ENCODE data around the gene SNED1.
"Not testable (repeated sequence)": the region's sequence is repeated elsewhere in the genome, so short reads cannot be mapped to it uniquely, and the experiment has no call there.

SNED1 gene

DNA sequence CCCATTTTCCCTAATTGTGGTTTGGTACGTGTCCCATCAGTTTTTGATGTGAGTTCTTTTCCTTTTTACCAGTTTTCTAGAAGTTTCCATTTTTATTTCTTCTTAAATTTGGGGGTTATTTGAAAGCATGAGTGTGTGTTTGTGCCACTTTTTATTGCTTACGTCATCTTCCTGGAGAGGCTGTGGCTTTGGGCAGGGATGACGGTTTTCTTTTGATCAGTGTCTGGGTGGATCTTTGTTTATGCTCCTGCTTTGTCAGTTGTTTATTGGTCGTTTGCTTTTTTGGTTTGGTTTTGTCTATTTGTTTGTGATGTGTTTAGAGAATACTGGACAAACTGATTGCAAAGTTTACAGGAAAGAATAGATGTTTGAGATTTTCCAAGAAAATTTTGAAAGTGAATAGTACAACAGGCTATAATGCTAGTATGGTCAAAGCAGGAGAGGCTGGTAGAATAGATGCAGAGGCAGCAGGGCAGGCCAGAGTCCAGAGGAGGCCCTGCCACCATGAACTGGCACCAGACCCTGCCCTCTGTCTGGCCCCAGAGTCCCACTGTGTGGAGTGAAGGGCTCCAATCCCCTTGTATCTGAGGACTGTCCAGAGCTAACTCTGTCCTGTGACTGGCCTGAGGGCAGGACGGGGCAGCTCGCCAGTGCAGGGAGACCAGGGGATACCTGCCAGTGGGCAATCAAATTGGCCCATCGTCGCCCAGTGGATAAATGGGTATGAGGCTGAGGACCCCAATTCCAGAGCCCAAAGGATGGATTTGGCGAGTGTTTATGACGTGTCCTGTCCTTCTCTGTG, 23.4 kb upstream of the SNED1 start:
- no peak overlapping the region for H2AFZ ChIP-seq (ENCODE audit: low read depth)
- H3K4me3 ChIP-seq (IDR thresholded peaks at IDR 0.05; ENCODE audit: insufficient read depth, low read depth, low read length) = no peak overlapping the region
- H4K20me1 ChIP-seq (ENCODE audit: insufficient read depth) = no peaks in the 10 kb centered on the region
- no peaks in the 10 kb centered on the region for H3K79me2 ChIP-seq (ENCODE audit: insufficient read depth, low read depth)
- no peak overlapping the region for H3K9ac ChIP-seq
- H3K27ac ChIP-seq = no peak overlapping the region
- TF ChIP-seq CTCF (conservative IDR thresholded peaks at IDR 0.05; ENCODE audit: low read depth, low read length) = no peak
- no peak overlapping the region for H3K4me2 ChIP-seq
- no peaks in the 10 kb centered on the region for H3K36me3 ChIP-seq (ENCODE audit: insufficient read depth)
- no peaks in the 10 kb centered on the region for H3K4me1 ChIP-seq (ENCODE audit: low read depth, poor library complexity, severe bottlenecking)
- peaks cover 37% of the 10 kb centered on the region for H3K27me3 ChIP-seq (ENCODE audit: insufficient read depth, low read depth)

DNA sequence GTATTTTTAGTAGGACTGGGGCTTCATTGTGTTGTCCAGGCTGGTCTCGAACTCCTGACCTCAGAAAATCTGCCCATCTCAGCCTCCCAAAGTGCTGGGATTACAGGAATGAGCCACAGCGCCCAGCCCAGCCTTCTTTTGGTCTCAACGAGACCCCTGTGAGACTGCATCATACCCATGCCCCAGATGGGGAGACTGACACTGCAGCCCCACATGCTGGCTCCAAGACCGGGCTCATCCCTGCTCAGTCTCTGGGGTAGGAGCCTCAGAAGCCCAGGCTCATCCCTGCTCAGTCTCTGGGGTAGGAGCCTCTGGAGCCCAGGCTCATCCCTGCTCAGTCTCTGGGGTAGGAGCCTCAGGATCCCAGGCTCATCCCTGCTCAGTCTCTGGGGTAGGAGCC, 22.5 kb upstream of the SNED1 start:
- peaks cover 30% of the 10 kb centered on the region for H3K27me3 ChIP-seq (ENCODE audit: insufficient read depth, low read depth)
- not testable (repeated sequence) for H3K4me2 ChIP-seq; H3K36me3 ChIP-seq (ENCODE audit: insufficient read depth); H3K4me1 ChIP-seq (ENCODE audit: low read depth, poor library complexity, severe bottlenecking); H3K9ac ChIP-seq; H4K20me1 ChIP-seq (ENCODE audit: insufficient read depth); H3K4me3 ChIP-seq (IDR thresholded peaks at IDR 0.05; ENCODE audit: insufficient read depth, low read depth, low read length); H2AFZ ChIP-seq (ENCODE audit: low read depth); H3K27ac ChIP-seq; H3K79me2 ChIP-seq (ENCODE audit: insufficient read depth, low read depth)

GRCh38 chr2:240981280-240981679, 17.1 kb upstream of the SNED1 start:
- Histone ChIP-seq H3K4me2 (no peak overlapping the region), H3K27ac (no peak overlapping the region), H3K4me3 (IDR thresholded peaks at IDR 0.05; ENCODE audit: insufficient read depth, low read depth, low read length) (no peak overlapping the region), H3K4me1 (ENCODE audit: low read depth, poor library complexity, severe bottlenecking) (no peaks in the 10 kb centered on the region), H3K36me3 (ENCODE audit: insufficient read depth) (no peaks in the 10 kb centered on the region), H4K20me1 (ENCODE audit: insufficient read depth) (no peaks in the 10 kb centered on the region), H3K9ac (no peak overlapping the region), H3K79me2 (ENCODE audit: insufficient read depth, low read depth) (no peaks in the 10 kb centered on the region), H2AFZ (ENCODE audit: low read depth) (no peak overlapping the region), H3K27me3 (ENCODE audit: insufficient read depth, low read depth) (peaks cover 3% of the 10 kb centered on the region; the same call in 1 of the 2 replicates)
- no peak for TF ChIP-seq CTCF (conservative IDR thresholded peaks at IDR 0.05; ENCODE audit: low read depth, low read length)

DNA sequence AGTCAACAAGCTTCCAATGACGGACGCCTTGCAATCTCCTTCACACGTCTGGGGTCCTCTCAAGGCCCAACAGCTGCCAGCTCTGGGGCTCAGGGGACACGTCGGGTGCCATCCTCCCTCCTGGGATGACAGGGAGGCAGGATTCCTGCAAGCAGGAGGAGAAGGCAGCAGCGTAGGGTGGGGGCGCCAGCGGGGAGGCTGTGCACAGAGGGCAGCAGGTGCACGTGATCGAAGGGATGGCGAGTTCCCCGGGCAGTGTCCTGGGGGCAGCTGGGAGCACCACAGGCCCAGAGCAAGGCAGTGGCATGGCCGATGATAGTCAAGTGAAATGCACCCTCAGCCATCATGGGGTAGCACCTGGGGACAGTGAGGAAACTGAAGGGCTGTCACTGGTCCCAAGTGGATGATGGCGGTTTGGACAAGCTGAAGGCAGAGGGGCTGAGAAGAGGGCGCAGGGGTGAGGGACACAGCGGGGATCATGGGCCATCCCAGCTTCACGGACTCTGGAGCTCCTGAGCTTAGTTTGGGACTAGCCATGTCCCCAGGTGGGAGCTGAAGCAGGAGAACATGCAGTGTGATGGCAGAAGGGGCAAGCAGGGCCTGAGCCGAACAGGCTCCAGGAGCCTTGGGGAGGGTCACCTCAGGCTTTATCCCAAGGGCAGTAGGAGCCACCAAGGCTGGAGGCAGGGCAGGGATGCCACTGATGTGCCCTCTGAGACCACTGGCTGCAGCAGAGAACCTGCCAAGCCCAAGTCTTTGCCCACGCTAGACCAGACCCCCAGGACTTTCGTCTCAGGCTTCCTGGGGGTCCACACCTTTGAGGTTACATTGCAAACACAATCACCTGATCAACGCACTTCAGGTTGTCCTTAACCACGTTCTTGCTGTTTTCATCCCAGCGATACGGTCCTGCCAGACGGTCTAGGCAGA, 16.3 kb upstream of the SNED1 start:
- Histone ChIP-seq H2AFZ (ENCODE audit: low read depth) (no peak overlapping the region), H3K27ac (no peak overlapping the region), H4K20me1 (ENCODE audit: insufficient read depth) (no peaks in the 10 kb centered on the region), H3K79me2 (ENCODE audit: insufficient read depth, low read depth) (no peaks in the 10 kb centered on the region), H3K9ac (no peak overlapping the region), H3K4me2 (no peak overlapping the region), H3K4me1 (ENCODE audit: low read depth, poor library complexity, severe bottlenecking) (no peaks in the 10 kb centered on the region), H3K4me3 (IDR thresholded peaks at IDR 0.05; ENCODE audit: insufficient read depth, low read depth, low read length) (no peak overlapping the region), H3K27me3 (ENCODE audit: insufficient read depth, low read depth) (peaks cover 3% of the 10 kb centered on the region; the same call in 1 of the 2 replicates), H3K36me3 (ENCODE audit: insufficient read depth) (no peaks in the 10 kb centered on the region)
- no peak for TF ChIP-seq CTCF (conservative IDR thresholded peaks at IDR 0.05; ENCODE audit: low read depth, low read length)
